Erythroblast (primary cell): ENCODE data around the gene NTM.
A peak's percentile ranks its signal among the peaks of the same experiment; 100 is the strongest.

Experiments
- DNase-seq, 2 experiments: peaks; one replicate each; lab custom pipeline; 2025; lab: John Stamatoyannopoulos, UW
- GATA1 ChIP-seq: IDR thresholded peaks from 2 replicates; pipeline ENCODE4 v1.6.1; 2011; ENCODE audit warnings: low read depth, mild to moderate bottlenecking, control low read depth, low read length, moderate library complexity
- POLR2A ChIP-seq: IDR thresholded peaks from 2 replicates; pipeline ENCODE4 v1.6.1; 2011; ENCODE audit warnings: mild to moderate bottlenecking, low read length

NTM gene

DNA sequence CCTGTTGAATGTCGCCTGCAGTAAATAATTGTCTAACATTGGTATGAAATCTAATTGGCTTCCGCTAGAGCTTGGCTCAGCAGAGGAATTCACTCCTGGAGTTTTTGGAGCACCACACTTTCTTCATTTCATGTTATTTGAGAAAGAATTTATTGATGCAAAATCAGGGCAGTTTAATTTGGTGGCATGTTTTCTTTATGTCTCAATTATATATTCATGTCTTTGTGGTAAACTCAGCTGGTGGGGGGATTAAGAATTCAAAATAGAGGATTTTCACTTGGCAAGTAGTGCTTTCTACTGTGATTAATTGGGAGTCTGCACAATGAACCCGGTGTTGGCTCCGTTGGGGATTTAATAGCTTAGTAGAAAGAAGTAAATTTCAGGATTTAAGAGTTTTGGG is 784.4 kb downstream of the NTM start:
- DNase-seq = no peak
- TF ChIP-seq GATA1 (no peak), POLR2A (no peak)

DNA sequence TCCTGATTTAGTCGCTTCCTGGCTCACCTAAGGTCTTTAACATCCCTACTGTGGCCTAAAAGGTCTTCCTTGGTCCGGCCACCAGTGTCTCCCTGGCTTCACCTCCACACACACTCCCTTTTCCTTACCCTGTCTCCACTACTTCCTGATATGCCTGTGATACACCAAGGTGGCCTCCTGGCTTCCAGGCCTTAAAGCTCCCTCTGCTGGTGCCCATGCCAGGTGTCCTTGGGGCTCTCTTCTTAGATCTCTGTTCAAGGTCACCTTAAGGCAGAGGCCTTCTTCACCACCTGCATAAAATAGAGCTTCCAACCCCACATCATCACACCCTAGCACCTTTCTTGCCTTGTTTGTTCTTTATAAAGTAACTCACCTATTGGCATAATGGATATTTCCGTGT is 787.7 kb downstream of the NTM start:
- peak; percentile 2 to 4 for DNase-seq
- TF ChIP-seq GATA1 (no peak), POLR2A (no peak)

DNA sequence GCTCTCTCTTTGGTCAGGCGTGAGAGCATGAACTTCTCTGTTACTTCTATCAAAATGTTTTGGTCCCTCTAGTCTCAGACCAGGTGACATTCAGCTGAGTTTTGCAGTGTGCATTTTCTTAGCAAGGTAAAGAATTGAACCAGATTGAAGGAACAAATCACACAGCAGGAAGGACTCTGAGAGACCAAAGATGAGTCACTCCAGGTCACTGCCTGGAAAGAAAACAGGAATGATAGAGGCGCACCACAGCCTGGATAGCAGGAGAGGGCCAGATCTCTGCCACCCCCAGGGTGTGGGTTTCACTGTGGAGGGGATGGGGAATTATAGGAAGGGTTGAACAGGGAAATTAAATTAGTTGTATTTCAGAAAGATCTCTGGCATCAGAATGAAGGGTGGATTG is 788.3 kb downstream of the NTM start:
- DNase-seq = no peak
- TF ChIP-seq GATA1 (no peak), POLR2A (no peak)

DNA sequence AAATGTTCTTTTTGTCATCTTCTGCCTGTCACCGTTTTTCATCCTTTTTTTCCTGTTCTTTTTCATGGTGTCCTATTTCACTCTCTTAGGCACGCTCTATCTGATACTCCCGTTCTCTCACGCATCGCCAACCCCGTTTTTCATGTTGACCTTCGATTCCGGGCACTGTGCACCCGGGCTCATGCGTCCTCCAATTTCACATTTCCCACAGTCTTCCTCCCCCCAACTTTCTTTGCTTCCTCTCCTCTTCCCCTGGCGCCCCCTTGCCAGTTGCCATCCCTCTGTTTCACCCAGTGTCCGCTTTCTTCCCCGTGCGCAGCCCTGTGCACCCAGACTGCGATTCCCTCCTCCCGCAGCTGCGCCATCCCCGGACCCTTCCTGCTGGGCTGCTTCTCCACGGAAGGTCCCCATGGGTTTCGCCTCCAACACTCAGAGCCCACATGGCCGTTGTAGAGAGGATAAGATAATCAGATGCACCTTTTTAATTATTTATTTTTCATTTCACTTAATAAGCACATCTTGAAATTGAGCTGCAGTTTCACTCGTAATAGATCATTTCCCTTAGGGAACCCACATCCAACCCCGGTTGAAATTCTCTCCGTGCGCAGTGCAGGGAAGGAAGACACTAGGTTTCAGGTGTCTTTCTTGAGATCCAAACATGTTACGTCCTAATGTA is 791.1 kb downstream of the NTM start:
- TF ChIP-seq GATA1 = no peak
- no peak for TF ChIP-seq POLR2A
- no peak for DNase-seq

DNA sequence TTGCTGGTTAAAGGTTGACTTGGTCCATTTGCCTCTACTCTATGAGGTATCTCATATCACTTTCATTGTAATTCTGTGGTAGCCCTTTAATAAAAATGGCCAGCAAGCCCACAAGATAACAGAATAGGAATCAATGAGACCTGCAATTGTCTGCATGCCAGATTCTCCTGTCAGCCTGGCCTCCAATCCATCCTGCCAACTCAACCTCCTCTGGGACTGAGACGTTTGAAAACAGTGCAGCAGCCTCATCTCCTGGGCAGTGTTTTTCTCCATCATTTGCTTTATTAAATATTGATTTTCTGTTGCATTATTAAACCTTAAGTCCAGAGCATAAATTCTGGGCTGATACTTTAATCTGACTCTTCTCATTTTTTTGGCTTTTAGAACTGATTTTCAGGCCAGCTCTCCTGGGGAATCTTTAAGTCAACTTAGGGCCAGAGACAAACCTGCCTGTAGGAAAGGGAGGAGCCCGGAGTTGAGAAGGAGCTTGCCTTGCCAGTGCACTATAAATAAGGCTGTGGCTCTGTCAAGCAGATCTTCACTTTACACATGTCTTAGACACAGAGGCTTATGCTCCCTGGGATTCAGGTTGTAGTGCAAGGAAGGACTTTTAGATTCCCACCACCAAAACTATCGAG is 798.0 kb downstream of the NTM start:
- TF ChIP-seq GATA1 (no peak), POLR2A (no peak)
- no peak for DNase-seq

DNA sequence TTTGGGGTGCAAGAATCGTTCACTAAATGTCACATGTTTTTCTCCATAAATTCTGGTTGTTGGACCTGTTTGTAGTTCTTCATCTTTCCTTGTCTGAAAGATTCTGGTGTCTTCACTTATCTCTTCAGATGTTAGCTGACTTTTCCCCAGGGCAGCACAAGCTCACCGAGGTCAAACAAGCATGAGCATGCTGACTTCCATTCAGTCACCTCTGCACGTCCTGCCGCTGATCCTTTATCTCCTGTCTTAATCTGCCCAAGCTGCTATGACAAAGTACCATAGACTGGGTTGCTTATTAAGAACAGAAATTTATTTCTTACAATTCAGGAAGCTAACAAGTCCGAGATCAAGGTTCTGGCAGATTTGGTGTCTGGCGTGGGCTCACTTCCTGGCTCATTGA is 800.6 kb downstream of the NTM start:
- DNase-seq = no peak
- no peak for TF ChIP-seq GATA1
- no peak for TF ChIP-seq POLR2A

DNA sequence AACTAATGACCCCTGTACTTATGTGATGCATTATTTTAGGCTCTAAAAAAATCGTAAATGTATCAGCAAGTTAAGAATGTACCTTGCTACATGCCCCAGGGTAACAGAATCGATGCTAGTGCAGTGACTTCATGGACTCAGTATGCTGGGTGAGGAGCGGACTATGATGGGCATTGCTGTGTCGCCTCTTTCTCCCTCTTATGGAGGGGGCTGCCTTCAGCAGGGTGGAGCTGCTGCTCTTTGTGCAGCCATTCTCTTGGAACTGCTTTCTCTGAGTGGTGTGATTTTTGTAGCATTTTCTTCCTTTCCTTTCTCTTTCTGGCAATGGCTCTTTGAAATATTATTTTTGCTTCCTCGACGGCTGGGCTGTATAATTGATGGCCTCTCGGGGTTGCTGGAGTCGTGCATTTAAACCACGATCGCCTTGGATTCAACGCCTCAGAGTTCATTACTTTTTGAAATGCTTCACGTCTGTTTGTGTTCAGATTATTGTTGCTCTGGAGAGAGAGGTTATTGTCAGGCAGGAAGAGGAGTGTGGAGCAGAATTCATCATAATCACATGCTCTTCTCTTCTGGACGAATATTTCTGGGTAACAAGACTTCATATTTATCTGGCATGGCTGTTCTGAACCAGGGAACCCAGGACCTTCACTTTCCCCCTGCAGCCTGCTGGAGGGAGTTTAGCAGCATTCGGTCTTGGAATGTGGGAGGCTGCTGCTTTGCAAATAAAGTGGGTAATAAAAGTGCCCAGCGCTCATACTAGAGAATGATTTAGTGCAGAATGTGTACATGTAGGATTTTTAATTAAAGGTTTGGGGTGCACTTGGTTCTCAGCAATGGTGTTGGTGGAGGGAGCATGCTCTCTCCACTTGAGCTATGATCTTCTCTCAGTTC is 804.2 kb downstream of the NTM start:
- TF ChIP-seq GATA1 (no peak), POLR2A (no peak)
- DNase-seq = no peak

DNA sequence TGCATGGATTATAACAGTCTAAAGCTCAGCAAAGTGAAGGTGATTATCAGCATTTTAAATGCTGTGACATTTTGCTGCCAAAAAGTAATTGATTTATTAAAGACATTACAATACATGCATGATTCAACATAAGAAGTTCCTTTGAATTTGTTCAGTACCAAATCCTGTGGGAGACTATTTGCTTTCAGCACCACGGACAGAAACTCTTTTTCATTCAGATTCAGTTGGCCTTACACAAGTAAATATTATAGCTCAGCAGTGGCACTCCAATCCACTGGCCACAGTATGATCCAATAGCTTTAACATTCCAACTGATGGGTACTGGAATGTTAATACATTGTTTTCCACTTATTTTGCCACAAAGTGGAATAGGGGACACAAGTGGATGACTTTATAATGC is 806.7 kb downstream of the NTM start:
- no peak for TF ChIP-seq POLR2A
- TF ChIP-seq GATA1 = no peak
- DNase-seq = peak; percentile 1 to 2

DNA sequence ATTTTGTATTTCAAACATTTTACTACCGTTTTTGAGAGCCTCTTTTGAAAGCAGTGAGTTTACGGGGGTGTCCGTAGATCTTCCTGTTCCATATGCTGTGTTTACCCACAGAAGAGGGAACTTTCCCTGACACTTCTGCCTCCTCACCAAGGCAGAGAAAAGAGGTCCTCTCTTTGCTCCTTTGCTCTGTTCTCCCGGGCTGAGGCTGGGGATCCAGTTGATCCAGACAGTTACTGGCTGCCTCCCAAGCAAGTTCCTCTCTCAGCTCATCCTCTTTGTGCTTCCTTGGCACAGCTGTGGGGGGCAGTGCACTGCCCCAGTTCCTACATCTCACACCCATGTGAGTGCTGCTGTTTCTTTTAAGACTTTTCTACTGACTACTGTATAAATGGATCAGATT is 813.7 kb downstream of the NTM start:
- DNase-seq = no peak
- TF ChIP-seq GATA1 (no peak), POLR2A (no peak)

DNA sequence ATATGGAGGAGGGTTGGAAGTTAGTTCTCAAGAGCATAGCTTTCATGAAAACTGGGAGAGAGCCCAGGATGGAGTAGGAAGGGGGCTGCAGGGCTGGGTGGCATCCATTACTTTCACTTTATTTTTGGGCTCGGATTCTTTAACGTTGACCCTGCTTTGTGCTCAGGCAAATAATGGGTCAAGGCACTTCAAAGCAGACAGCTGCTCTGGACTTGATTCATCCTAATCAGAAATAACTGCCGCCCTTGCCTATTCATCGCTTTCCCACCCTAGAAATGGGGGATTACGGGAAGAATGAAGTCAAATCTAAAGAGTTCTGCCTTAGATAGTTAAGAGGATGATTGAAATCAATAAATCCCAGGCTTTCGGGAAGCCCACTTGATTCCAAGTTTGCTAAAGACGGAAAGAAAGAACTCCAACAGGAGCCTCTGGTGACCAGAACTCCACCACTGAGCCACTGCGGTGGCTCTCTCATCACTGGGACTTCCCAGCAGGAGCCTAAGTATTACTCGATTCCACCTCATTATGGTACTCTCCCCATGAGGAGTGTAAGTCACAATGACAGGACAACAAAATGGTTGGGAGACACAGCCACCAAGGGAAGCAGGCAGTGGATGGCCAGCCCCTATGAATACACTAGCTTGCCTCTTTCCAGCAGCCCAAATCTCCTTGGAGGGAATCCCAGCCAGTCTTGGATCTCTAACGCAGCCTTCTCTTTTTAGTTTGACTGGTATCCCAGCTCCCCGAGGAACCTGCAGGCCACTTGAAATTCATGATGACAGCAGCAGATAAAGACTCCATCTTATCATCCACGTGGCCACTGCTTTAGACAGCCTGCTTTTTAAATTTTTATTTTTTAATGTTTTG is 815.5 kb downstream of the NTM start:
- TF ChIP-seq GATA1 = no peak
- TF ChIP-seq POLR2A = no peak
- DNase-seq = no peak

DNA sequence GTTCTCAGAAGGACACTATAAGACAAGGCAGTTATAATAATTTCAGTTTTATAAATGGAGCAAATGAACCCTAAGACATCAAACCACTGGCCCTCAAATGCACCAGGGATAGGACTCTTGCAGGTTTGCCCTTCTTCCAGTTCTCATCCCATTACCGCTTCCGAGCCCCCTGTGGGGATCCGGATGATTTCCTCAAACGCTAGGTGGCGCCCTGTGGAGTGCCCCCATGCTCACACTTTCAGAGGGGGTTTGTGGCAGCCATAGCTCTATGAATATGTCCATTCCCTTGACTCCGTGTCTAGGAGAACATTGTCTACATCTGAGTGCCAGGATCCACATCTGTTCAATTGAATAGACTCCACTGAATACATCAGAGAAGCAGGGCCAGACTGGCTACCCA is 816.3 kb downstream of the NTM start:
- DNase-seq = peak in 1 of 2 experiments; percentile 1
- TF ChIP-seq GATA1 = no peak
- no peak for TF ChIP-seq POLR2A

DNA sequence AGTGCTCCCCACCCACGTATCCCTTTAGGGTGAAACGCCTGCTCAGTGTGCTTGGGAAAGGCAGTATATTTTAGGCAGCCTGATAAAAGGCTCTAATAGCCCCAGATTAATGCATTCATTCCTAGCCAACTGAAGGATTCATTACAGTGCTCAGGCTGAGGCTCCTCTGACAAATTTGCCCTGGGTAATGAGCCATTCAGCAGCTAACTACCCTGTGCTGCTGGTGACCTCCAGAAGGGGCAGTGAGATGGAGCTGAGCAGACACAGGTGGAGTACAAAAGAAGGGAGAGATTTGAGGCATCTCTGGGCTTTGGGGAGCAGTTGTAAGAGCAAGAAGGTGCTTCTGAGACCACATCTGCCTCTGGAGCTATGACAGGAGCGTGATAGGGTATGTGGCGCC is 817.0 kb downstream of the NTM start:
- TF ChIP-seq GATA1 (no peak), POLR2A (no peak)
- DNase-seq = no peak

DNA sequence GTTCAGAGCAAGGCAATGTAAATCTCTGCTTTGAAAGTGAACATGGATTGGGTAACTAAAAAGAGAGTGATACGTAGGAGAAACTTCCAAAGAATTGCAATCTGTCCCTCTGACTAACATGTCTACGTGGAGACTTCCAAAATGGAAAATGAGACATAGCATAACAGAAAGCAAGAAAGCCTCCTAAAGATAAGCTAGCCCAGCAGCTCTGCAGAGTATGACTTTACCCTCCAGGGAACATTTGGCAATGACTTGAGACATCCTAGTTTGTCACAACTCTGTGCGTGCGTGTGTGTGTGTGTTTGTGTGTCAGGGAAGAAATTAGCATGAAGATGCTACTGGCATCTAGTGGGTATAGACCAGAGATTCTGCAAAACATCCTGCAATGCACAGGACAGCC is 817.4 kb downstream of the NTM start:
- DNase-seq = no peak
- TF ChIP-seq GATA1 (no peak), POLR2A (no peak)
